ENCODE results near the gene MAP7. TPM values are rescaled to one million over a fixed set of nuclear protein-coding genes. Genes with fewer than 3 reads are reported as not detected.

MAP7 gene
- total RNA-seq, 2 experiments from 2014 or later, result 0.45 to 0.49 TPM

DNA sequence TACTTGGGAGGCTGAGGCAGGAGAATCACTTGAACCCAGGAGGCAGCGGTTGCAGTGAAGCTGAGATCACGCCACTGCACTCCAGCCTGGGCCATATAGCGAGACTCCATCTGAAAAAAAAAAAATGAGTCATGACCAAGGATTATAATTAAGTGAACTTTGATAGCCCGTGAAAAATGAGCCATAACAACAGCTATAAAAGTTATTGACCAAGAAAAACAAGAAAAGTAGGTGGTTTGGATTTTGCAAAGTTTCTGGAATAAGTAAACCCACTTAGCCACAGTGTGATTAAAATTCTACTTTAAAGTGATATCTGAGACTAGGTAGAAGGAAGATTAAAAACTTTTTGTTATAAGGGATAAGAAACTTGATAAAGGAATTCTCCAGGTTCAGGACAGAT, 234.6 kb downstream of the MAP7 start:
- H3K27ac ChIP-seq (ENCODE audit: low read depth in 1 of 2, low read length in 2 of 2), result no peak overlapping the region
- H3K9me3 Mint-ChIP-seq, result no peaks in the 10 kb centered on the region
- no peak overlapping the region for H3K27ac Mint-ChIP-seq
- H3K4me1 ChIP-seq (ENCODE audit: insufficient read depth, low read length), result no peaks in the 10 kb centered on the region
- H3K36me3 Mint-ChIP-seq (ENCODE audit: low read depth), result no peaks in the 10 kb centered on the region
- no peak overlapping the region for H3K4me3 ChIP-seq (ENCODE audit: low read length)
- no peaks in the 10 kb centered on the region for H3K27me3 Mint-ChIP-seq
- POLR2A ChIA-PET, result interaction anchor here (4.6 kb wide), 1 partner anchor 26 kb away, joined by 36 read pairs; the partner anchor contains the start of gene BCLAF1
- CTCF ChIA-PET, result no interaction called here
- TF ChIP-seq, protein P1, sequence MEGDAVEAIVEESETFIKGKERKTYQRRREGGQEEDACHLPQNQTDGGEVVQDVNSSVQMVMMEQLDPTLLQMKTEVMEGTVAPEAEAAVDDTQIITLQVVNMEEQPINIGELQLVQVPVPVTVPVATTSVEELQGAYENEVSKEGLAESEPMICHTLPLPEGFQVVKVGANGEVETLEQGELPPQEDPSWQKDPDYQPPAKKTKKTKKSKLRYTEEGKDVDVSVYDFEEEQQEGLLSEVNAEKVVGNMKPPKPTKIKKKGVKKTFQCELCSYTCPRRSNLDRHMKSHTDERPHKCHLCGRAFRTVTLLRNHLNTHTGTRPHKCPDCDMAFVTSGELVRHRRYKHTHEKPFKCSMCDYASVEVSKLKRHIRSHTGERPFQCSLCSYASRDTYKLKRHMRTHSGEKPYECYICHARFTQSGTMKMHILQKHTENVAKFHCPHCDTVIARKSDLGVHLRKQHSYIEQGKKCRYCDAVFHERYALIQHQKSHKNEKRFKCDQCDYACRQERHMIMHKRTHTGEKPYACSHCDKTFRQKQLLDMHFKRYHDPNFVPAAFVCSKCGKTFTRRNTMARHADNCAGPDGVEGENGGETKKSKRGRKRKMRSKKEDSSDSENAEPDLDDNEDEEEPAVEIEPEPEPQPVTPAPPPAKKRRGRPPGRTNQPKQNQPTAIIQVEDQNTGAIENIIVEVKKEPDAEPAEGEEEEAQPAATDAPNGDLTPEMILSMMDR (IDR thresholded peaks at IDR 0.05), result no peak
- H3K4me3 Mint-ChIP-seq, result no peak overlapping the region
- H3K4me1 Mint-ChIP-seq (ENCODE audit: low read depth), result no peaks in the 10 kb centered on the region
- DNase-seq (no peak), ATAC-seq (ENCODE audit: poor library complexity) (no peak)
- H3K36me3 ChIP-seq (ENCODE audit: insufficient read depth, low read length), result no peaks in the 10 kb centered on the region
- H3K27me3 ChIP-seq (ENCODE audit: control insufficient read depth in 1 of 2, insufficient read depth in 2 of 2, low read length in 2 of 2), result no peaks in the 10 kb centered on the region
- H3K9me3 ChIP-seq (ENCODE audit: control insufficient read depth in 1 of 2, insufficient read depth in 1 of 2, low read length in 2 of 2), result no peaks in the 10 kb centered on the region
- intact Hi-C loops (cut with DNase I, micrococcal nuclease), result loop anchor here (2.0 to 5.0 kb wide), 5 partner anchors 21 to 638 kb away; partner anchors contain the start of gene MTFR2 (in 2 of the 2)

DNA sequence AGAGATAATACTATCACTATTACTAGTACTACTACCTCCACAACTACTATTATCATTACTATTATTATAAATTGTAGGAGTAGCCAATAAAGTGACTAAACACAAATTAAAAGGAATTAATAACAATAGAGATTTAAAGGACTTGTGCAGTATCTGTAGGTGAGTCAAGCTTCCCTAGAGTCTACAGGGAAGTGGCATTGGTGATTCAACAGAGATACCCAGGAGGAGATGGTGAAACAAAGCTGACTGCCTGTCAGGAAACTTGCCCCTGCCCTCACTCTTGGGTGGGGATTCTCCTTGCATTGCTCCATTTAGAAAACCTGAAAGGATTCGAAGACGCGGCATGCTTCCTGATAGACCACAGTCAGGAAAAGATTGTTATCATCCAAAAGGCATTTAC, 237.2 kb downstream of the MAP7 start:
- H3K4me3 ChIP-seq (ENCODE audit: low read length), result no peak overlapping the region
- POLR2A ChIA-PET, result no interaction called here
- CTCF ChIA-PET, result no interaction called here
- H3K27me3 ChIP-seq (ENCODE audit: control insufficient read depth in 1 of 2, insufficient read depth in 2 of 2, low read length in 2 of 2), result no peaks in the 10 kb centered on the region
- no peaks in the 10 kb centered on the region for H3K4me1 ChIP-seq (ENCODE audit: insufficient read depth, low read length)
- no peaks in the 10 kb centered on the region for H3K36me3 ChIP-seq (ENCODE audit: insufficient read depth, low read length)
- no peak overlapping the region for H3K4me3 Mint-ChIP-seq
- H3K4me1 Mint-ChIP-seq (ENCODE audit: low read depth), result no peaks in the 10 kb centered on the region
- intact Hi-C loops (cut with DNase I, micrococcal nuclease), result no loop called here
- DNase-seq (no peak), ATAC-seq (ENCODE audit: poor library complexity) (no peak)
- no peak overlapping the region for H3K27ac ChIP-seq (ENCODE audit: low read depth in 1 of 2, low read length in 2 of 2)
- no peaks in the 10 kb centered on the region for H3K9me3 ChIP-seq (ENCODE audit: control insufficient read depth in 1 of 2, insufficient read depth in 1 of 2, low read length in 2 of 2)
- TF ChIP-seq, protein P1 (IDR thresholded peaks at IDR 0.05), result no peak
- H3K9me3 Mint-ChIP-seq, result no peaks in the 10 kb centered on the region
- no peak overlapping the region for H3K27ac Mint-ChIP-seq
- H3K36me3 Mint-ChIP-seq (ENCODE audit: low read depth), result no peaks in the 10 kb centered on the region
- no peaks in the 10 kb centered on the region for H3K27me3 Mint-ChIP-seq

DNA sequence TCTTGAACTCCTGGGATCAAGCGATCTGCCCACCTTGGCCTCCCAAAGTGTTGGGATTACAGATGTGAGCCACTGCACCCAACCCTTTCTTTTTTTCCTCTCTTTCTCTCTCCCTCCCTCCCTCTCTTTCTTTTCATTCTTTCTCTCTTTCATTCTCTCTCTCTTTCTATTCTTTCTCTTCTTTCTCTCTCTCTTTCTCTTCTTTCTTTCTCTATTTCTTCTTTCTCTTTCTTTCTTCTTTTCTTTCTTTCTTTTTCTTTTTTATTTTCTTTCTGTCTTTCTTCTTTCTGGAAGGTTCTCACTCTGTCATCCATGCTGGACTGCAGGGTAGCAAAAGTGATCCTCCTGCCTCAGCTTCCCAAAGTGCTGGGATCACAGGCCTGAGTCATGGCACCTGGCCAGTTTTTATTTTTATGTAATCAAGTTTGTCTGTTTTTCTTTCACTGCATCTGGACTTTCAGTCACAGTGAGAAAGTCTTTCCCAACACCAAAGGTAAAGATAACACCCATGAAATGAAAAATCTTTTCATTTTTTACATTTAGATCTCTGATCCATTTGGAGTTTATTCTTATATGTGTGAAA, 240.4 kb downstream of the MAP7 start:
- no peaks in the 10 kb centered on the region for H3K36me3 ChIP-seq (ENCODE audit: insufficient read depth, low read length)
- no peaks in the 10 kb centered on the region for H3K9me3 ChIP-seq (ENCODE audit: control insufficient read depth in 1 of 2, insufficient read depth in 1 of 2, low read length in 2 of 2)
- CTCF ChIA-PET, result no interaction called here
- no peaks in the 10 kb centered on the region for H3K4me1 ChIP-seq (ENCODE audit: insufficient read depth, low read length)
- no peak overlapping the region for H3K4me3 ChIP-seq (ENCODE audit: low read length)
- no peak overlapping the region for H3K27ac ChIP-seq (ENCODE audit: low read depth in 1 of 2, low read length in 2 of 2)
- Mint-ChIP-seq H3K4me1 (ENCODE audit: low read depth) (no peaks in the 10 kb centered on the region), H3K27ac (no peak overlapping the region), H3K4me3 (no peak overlapping the region), H3K36me3 (ENCODE audit: low read depth) (no peaks in the 10 kb centered on the region), H3K9me3 (no peaks in the 10 kb centered on the region), H3K27me3 (no peaks in the 10 kb centered on the region)
- POLR2A ChIA-PET, result no interaction called here
- H3K27me3 ChIP-seq (ENCODE audit: control insufficient read depth in 1 of 2, insufficient read depth in 2 of 2, low read length in 2 of 2), result no peaks in the 10 kb centered on the region
- ATAC-seq (ENCODE audit: poor library complexity), result no peak
- intact Hi-C loops (cut with DNase I, micrococcal nuclease), result no loop called here
- DNase-seq, result no peak
- TF ChIP-seq, protein P1 (IDR thresholded peaks at IDR 0.05), result peak; percentile 33

Measured in CD4-positive, alpha-beta T cell (primary cell).